Ovary (tissue), 9 donors: ENCODE results near the gene SPRY4. TPM values are rescaled to one million over a fixed set of nuclear protein-coding genes. Genes with fewer than 3 reads are reported as not detected.

Experiments used
- DNase-seq, 5 donors: peaks; one replicate each; pipeline ENCODE4 v3.0.0-alpha.2; 2019 to 2020
- H3K27ac ChIP-seq, 2 donors: fragments of 200-600 bp; one replicate each; pipeline versions ENCODE4 v1.5.1 to v1.8.0; 2019 to 2022
- H3K27me3 ChIP-seq: fragments of 200-600 bp; one replicate; pipeline ENCODE4 v1.8.0; 2022
- H3K36me3 ChIP-seq: fragments of 200-600 bp; sonication (generic); one replicate; pipeline ENCODE4 v1.5.1; 2019
- H3K4me1 ChIP-seq: one replicate; pipeline ENCODE4 v1.8.1; 2013; ENCODE audit warnings: mild to moderate bottlenecking, moderate library complexity; ENCODE audit not compliant: insufficient read depth
- H3K4me3 ChIP-seq: fragments of 200-600 bp; sonication (generic); one replicate; pipeline ENCODE4 v1.5.1; 2017
- H3K9me3 ChIP-seq, 2 donors: fragments of 200-600 bp in 1 of 2; sonication (generic) in 1 of 2; one replicate each; pipeline versions ENCODE4 v1.5.1 to v1.8.1; 2013 to 2019; ENCODE audit warnings: mild to moderate bottlenecking in 1 of 2, moderate library complexity in 1 of 2
- EP300 ChIP-seq: sonication (generic); formaldehyde crosslinking; IDR thresholded peaks from one replicate; pipeline ENCODE4 v1.6.1; 2017; ENCODE audit warnings: antibody characterized with exemption
- POLR2A ChIP-seq: fragments of 450-650 bp; IDR thresholded peaks from one replicate; pipeline ENCODE4 v1.6.1; 2017; ENCODE audit warnings: antibody characterized with exemption, mild to moderate bottlenecking, moderate library complexity
- WGBS, 3 donors: extraction: QIAGEN DNeasy Blood & Tissue Kit in 1 of 3; methylation state at CpG; one replicate each; pipeline versions ENCODE4 v1.1.5 to v1.1.7; 2013 to 2017; 5-methylcytosine and 5-hydroxymethylcytosine counted together
- intact Hi-C, 4 donors: fragments of 100-400 bp; cut with DNase I; formaldehyde crosslinking; loops; one replicate each; pipeline versions ENCODE4 v1.11.0 to v1.15.1; 2022 to 2023
- polyA plus RNA-seq, 2 donors: library from polyadenylated mRNA; stranded (reverse); fragments of 200-250 nt in 1 of 2; fragments of 350-450 nt in 1 of 2; fragmentation: Illumina TruSeq in 1 of 2; extraction: RNeasy Lipid Tissue Mini Kit (QIAGEN cat#74804) in 1 of 2; gene quantifications; one replicate each; pipeline ENCODE4 v1.2.3, GENCODE V29; 2013 to 2014
- total RNA-seq, 7 donors: library from RNA; depleted of rRNA in 2 of 7; stranded (reverse); fragments of >200 nt in 2 of 7; fragmentation: NEBNext Ultra II Directional in 3 of 7; extraction: Animal tissue kit (Norgen Biotek cat#: 25700) in 3 of 7; gene quantifications; one replicate each; pipeline versions ENCODE4 v1.1.0 to v1.2.4, GENCODE V29; 2016 to 2023
- TF ChIP-seq, protein P1 (sequence below), 3 donors: fragments of 450-650 bp in 2 of 3; fragments of 200-600 bp in 1 of 3; IDR thresholded peaks; one replicate each; pipeline versions ENCODE4 v1.5.1 to v1.8.0; 2016 to 2022; ENCODE audit warnings: antibody characterized with exemption in 3 of 3, mild to moderate bottlenecking in 1 of 3
- donor health status: DM: no; HTN: no; CAD: no; lungs with moderate emphysema.
- donor health status: DM: no; HTN: no; CAD: no.
- donor health status: Bipolar disorder and iron deficiency.
- donor health status: DM: yes; HTN: yes; CAD: no.
- donor health status: DM: no; HTN: no; CAD: no.
- donor health status: DM: yes; HTN: yes; CAD: no.

SPRY4 gene
- total and polyA plus RNA-seq, 9 donors = 1.9 to 15.9 (median 5.5) TPM

DNA sequence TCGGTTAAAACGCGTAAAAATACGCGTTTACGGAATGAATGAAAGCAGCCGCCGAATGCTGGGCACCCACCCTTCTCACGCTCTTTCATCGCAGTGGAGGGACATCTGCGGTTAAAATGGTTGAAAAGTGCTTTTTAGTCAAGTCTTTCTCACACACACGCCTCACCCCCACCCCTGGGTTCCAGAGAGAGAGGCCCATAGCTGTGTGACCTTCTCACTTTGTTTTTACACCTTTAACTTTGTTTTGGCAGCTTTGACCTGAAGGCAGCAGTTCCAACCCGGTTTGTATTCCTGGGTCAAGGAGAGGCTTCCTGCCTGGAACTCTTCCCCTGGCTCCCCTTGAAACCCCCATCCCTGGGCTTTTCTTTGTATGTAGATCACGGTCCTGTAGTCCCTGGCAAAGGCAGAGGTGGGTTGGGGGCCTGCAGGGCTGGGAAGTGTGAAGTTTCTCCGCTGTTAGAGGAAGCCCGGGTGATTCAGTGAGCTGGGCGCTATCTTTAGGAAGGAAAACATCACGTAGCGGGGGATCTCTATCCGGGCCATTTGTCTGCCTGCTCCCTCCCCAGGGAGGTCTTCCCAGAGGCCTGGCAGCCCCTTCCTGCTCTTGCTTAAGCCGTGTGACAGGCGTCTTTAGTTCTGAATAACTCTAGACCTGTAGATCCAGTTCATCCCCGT, 29.6 kb downstream of the SPRY4 start:
- no peak overlapping the region for H3K4me3 ChIP-seq
- no peak overlapping the region for H3K27ac ChIP-seq
- WGBS, 3 donors = 54 to 68% (median 59%) methylated on average over 23 of the region's 23 CpGs
- H3K36me3 ChIP-seq = no peaks in the 10 kb centered on the region
- intact Hi-C loops = no loop called here
- no peak for TF ChIP-seq POLR2A
- TF ChIP-seq, protein P1, sequence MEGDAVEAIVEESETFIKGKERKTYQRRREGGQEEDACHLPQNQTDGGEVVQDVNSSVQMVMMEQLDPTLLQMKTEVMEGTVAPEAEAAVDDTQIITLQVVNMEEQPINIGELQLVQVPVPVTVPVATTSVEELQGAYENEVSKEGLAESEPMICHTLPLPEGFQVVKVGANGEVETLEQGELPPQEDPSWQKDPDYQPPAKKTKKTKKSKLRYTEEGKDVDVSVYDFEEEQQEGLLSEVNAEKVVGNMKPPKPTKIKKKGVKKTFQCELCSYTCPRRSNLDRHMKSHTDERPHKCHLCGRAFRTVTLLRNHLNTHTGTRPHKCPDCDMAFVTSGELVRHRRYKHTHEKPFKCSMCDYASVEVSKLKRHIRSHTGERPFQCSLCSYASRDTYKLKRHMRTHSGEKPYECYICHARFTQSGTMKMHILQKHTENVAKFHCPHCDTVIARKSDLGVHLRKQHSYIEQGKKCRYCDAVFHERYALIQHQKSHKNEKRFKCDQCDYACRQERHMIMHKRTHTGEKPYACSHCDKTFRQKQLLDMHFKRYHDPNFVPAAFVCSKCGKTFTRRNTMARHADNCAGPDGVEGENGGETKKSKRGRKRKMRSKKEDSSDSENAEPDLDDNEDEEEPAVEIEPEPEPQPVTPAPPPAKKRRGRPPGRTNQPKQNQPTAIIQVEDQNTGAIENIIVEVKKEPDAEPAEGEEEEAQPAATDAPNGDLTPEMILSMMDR (IDR thresholded peaks at IDR 0.05) = no peak
- no peak for TF ChIP-seq EP300
- H3K27me3 ChIP-seq = no peaks in the 10 kb centered on the region
- no peaks in the 10 kb centered on the region for H3K4me1 ChIP-seq
- no peaks in the 10 kb centered on the region for H3K9me3 ChIP-seq
- DNase-seq = no peak

DNA sequence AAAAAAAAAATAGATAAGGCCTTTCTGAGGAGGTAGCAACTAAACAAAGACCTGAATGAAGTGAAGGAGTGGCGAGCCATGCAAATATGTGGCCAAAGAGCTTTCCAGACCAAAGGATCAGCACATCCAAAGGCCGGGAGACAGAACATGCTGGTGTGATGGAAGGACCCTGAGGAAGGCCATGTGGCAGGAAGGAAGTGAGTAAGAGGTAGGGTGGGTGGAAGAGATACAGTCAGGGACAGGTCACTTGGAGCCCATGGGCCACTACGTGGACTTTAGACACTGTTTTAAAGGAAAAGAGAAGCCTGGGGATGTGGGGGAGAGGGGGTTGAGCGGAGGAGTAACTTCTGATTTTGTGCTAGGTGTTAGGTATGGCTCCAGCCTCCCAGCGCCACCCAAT, 31.3 kb downstream of the SPRY4 start:
- WGBS, 3 donors = 77 to 83% (median 78%) methylated on average over 5 of the region's 5 CpGs

GRCh38 chr5:142292808-142293207, 32.0 kb downstream of the SPRY4 start:
- TF ChIP-seq EP300 (no peak), POLR2A (no peak)
- TF ChIP-seq, protein P1 (IDR thresholded peaks at IDR 0.05) = no peak
- DNase-seq = no peak
- WGBS, 3 donors = 93 to 96% (median 96%) methylated on average over 3 of the region's 3 CpGs
- H3K27me3 ChIP-seq = no peaks in the 10 kb centered on the region
- H3K36me3 ChIP-seq = no peaks in the 10 kb centered on the region
- H3K27ac ChIP-seq = no peak overlapping the region
- no peak overlapping the region for H3K4me3 ChIP-seq
- intact Hi-C loops = no loop called here
- H3K4me1 ChIP-seq = no peaks in the 10 kb centered on the region
- H3K9me3 ChIP-seq = no peaks in the 10 kb centered on the region

More for the DNA sequence above, 31.3 kb downstream of the SPRY4 start:
- Histone ChIP-seq H3K36me3 (no peaks in the 10 kb centered on the region), H3K27ac (no peak overlapping the region), H3K4me3 (no peak overlapping the region), H3K4me1 (no peaks in the 10 kb centered on the region), H3K9me3 (no peaks in the 10 kb centered on the region), H3K27me3 (no peaks in the 10 kb centered on the region)
- DNase-seq = no peak
- no peak for TF ChIP-seq EP300
- TF ChIP-seq POLR2A = no peak
- TF ChIP-seq, protein P1 (IDR thresholded peaks at IDR 0.05) = no peak
- intact Hi-C loops = no loop called here

- Histone ChIP-seq H3K36me3 (no peaks in the 10 kb centered on the region), H3K27ac (no peak overlapping the region), H3K27me3 (no peaks in the 10 kb centered on the region), H3K9me3 (no peaks in the 10 kb centered on the region), H3K4me1 (no peaks in the 10 kb centered on the region), H3K4me3 (no peak overlapping the region)
- no peak for TF ChIP-seq EP300
- TF ChIP-seq POLR2A = no peak
- TF ChIP-seq, protein P1 (IDR thresholded peaks at IDR 0.05) = no peak
- intact Hi-C loops = no loop called here
- DNase-seq = no peak
- WGBS, 3 donors = 77 to 80% (median 80%) methylated on average over 5 of the region's 5 CpGs
Measured at GRCh38 chr5:142292249-142292648, 32.6 kb downstream of the SPRY4 start.
